NCI-H82 treated with DMSO at 0.1 percent for 48 hours (cell line): ENCODE results near the gene WBP1L.
A peak's percentile ranks its signal among the peaks of the same experiment; 100 is the strongest.
"Not testable (repeated sequence)": the region's sequence is repeated elsewhere in the genome, so short reads cannot be mapped to it uniquely, and the experiment has no call there.

Experiments
- DNase-seq: peaks from one replicate; lab custom pipeline; 2025; ENCODE audit not compliant: unreplicated experiment; lab: John Stamatoyannopoulos, UW

Gene WBP1L

DNA sequence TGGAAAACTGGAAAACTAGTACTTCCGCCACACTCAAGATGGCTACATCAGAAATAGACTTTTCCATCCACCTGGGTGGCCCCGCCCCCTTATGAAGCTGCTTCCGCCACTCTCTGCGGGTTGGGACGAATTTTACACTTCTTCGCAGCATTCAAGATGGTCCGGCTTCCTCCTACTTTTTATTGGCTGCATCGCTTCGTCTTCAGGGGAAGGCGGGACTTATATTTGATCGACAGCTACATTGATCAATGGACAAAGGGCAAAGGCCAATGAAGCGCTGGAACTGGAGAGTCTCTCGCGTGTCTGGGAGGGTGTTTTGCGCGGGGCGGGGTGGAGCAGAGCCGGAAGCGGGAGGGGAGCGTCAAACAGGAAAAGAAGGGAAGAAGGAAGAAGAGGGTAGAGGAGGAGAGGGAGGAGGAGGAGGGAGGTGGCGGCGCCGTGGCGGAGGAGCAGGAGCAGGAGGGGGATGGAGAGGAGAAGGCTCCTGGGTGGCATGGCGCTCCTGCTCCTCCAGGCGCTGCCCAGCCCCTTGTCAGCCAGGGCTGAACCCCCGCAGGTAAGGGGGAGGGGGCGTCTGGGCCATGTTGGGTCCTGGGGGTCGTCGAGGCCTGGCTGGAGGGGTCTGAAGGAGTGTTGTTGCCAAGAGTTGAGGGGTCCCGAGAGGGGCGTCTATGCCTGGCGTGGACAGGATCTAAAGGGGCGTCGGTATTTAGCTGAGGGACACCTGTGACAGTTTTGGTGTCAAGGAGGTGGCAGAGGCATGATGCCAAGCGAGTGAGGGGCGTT lies at the start of gene WBP1L:
Gene WBP1L (plus strand): TSS at position 361 of the 786 bp plus-strand sequence. CDS start 106 bp downstream, at position 467.
- peak; percentile 95 for DNase-seq

DNA sequence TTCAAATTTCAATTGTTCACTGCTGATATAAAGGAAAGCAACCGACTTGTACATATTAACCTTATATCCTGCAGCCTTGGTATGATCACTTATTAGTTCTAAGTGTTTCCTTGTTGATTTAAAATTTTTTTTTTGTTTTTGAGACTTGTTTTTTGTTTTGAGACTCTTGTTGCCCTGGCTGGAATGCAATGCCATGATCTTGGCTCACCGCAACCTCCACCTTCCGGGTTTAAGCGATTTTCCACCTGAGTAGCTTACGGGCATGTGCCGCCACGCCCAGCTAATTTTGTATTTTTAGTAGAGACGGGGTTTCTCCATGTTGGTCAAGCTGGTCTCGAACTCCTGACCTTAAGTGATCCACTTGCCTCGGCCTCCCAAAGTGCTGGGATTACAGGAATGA lies 48.3 kb upstream of the WBP1L start:
- DNase-seq = not testable (repeated sequence)

DNA sequence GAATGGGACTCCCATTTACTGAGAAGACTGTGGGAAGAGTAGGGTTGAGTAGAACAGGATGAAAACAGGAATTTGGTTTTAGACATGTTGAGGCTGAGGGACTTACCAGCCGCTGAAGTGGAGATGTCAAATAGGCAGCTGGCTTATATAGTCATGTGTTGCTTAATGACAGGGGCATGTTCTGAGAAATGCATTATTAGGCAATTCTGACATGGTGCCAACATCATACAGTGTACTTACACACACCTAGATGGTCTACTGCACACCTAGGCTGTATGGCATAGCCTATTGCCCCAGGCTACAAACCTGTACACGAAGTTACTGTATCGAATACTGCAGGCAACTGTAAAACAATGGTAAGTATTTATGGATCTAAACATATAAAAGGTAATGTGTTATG lies 47.0 kb upstream of the WBP1L start:
- no peak for DNase-seq

DNA sequence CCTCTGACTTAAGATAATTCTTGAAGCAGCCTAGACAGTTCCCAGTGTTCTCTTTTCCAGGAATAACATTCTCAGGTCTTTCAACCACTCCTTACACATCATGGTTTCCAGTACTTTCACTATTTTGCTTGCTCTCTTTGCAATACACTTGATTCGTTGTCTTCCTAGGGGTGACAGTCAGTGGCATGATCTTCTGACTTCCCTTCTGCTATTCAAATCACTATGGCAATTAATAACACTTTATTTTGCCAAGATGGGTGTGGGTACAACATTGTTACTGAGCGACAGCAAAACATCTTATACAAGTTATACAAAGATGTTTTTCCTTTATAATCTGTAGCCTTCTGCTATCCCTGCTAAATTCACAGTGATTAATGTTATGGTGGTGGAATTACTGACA lies 44.9 kb upstream of the WBP1L start:
- no peak for DNase-seq

- no peak for DNase-seq
Measured at GRCh38 chr10:102701272-102701671, 42.5 kb upstream of the WBP1L start.

DNA sequence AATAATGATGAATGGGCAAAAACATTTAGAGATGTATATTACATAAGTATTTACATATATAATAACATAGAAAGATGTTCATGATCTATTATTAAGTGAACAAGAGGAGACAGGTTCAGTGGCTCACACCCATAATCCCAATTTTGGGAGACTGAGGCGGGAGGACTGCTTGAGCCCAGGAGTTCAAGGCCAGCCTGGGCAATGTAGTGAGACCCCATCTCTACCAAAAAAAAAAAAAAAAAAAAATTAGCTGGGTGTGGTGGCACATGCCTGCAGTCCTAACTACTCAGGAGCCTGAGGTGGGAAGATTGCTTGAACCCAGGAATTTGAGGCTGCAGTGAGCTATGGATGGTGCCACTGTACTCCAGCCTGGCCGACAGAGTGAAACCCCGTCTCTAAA lies 42.0 kb upstream of the WBP1L start:
- no peak for DNase-seq

- no peak for DNase-seq
Measured at GRCh38 chr10:102702742-102703141, 41.0 kb upstream of the WBP1L start.

- DNase-seq = no peak
Measured at GRCh38 chr10:102704915-102705314, 38.8 kb upstream of the WBP1L start.

GRCh38 chr10:102705531-102705930 lies 38.2 kb upstream of the WBP1L start:
- DNase-seq = peak; percentile 20

- DNase-seq = no peak
Measured at GRCh38 chr10:102710609-102711008, 33.1 kb upstream of the WBP1L start.

DNA sequence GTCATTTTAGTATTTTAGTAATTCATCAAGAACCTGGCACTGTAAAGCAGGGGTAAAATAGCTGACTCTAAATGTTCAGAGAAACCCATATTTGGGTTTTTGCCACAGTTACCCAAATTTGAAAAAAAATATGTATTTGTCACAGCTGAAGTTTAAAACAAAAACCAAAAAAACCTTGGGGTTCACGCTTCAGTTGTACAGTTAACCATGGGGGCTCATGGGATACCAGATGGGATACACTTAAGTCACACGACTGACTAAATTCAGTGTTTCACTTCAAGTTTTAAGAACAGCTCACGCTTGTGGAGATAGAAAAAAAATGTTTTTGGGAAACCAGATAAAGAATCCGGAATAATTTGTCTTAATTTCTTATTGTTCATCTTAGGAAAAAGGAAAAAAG lies 31.7 kb upstream of the WBP1L start:
- no peak for DNase-seq

DNA sequence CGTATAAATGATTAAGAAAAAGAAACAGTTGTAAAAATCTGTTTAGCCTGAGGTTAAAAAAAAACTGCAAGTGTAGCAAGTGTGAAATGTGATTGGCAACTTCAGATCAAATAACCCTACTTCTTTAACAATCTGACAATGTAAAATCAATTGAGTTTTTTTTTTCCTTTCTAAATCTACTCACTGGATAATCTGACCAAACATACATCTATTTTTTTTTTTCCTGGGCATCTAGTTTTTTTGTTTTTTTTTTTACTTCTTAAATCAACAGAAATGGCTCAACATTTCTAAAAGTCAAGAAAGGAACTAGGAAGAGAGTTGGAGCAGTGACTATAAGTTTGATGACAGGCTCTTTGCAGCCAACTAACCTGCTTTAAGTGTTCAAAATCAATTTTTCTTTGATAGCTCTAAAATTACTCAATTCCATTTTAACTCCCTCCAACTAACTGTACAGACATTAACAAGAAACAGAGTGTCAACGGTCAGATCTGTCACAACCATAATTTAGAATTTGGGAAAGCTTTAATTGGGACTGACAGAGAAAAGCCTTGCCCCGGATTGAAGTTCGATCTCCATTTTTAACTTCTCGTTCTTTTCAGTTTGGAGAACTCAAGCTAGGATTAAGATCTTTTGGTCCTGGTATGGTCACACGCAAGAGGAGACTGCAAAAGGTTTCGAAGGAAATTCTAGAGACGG lies 30.8 kb upstream of the WBP1L start:
- no peak for DNase-seq

GRCh38 chr10:102713539-102713813 lies 30.3 kb upstream of the WBP1L start:
- peak; percentile 25 for DNase-seq

DNA sequence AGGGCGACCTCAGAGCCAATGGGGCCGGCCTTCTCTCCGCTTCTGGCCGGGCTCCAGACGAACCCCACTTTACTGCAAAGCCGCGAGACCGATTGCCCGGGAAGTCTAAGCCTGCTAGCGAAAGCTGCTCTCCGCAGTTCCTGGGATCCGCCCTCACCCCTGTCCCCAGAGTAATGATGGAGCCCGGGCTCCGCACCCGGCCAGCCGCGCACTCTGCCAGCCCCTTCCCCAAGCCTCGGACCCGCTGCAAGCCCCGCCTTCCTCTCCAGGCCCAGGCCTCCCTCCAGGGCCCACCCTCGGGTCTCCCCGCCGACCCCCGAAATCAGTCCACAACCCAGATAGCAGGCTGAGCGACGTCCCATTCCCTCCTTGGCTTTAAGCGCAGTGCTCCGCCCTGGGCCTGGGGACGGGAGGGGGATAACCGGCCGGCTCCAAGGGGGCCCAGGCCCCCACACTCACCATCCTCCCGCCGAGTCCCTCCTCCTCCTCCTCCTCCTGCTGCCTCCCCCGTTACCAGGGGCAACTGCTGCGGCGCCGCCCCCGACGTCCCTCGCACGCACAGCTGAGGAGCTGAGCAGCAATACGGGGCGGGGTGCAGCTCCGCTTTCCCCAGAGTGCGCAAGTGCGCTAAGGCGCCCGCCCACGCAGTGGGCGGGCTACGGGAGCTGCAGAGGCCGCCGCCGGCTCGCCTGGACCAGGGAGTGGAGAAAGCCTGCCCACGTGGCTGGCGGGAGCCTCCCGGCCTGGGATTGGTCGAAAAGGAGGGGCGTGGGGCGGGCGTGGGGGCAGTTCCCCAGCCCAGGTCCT lies 29.7 kb upstream of the WBP1L start, which contains the start of gene ARL3:
Gene ARL3 (minus strand): TSS at position 584 of the 807 bp plus-strand sequence. CDS start 122 bp downstream, at position 462.
- peak; percentile 89 for DNase-seq

DNA sequence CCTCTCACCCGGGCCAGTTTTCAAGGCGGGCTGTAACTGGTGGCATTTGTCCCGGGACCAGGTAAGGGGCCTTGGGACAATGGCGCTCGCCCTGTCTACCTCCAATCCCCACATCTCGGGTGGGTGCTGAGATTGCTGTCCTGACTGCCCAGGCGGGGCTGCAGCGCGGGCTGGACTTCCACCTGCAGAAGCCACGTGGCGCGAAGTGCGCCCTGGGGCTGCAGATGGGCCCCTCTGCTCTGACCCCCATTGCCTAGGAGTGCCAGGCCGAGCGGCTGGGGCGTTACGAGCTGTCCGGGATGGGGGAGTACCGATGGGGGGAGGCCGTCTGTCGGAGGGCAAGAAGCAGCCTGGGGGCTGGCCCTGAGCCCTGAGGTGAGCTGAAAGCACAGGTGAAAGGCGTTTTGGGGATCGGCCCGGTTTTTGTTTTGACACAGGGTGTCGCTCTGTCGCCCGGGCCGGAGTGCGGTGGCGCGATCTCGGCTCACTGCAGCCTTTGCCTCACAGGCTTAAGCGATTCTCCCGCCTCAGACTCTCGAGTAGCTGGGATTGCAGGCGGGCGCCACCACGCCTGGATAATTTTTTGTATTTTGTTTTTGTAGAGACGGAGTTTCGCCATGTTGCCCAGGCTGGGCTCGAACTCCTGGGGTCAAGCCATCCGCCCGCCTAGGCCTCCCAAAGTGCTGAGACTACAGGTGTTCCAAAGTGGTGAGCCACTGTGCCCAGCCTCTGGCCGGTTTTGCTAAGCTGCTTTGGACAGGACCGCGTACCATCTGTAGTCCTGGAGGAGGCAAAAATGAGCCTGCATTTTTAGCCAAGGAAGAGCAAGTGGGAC lies 28.9 kb upstream of the WBP1L start, which contains the start of gene SFXN2:
Gene SFXN2 (plus strand): TSS at position 16 of the 835 bp plus-strand sequence. CDS start 12,001 bp downstream, outside the sequence.
- DNase-seq = no peak

DNA sequence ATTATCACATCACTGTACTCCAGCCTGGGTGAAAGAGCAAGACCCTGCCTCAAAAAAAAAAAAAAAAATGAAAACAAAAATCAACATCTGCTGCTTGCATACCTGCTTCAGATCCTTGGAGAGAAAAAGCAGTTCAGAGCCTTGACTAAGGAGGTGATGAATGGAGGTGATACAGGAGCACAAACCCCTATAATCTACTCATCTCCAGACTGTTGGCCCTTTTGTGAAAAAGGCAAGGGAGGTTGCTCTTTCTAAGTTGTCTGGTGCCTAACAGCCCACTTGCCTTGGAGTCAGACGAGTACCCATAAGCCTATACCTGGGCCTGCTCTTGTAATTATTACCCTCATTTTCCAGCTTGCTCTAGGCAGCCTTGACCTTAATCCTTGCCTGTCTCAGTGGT lies 27.9 kb upstream of the WBP1L start:
- no peak for DNase-seq

- DNase-seq = not testable (repeated sequence)
Measured at GRCh38 chr10:102716900-102717565, 26.7 kb upstream of the WBP1L start.

- DNase-seq = no peak
Measured at GRCh38 chr10:102718220-102718619, 25.5 kb upstream of the WBP1L start.

- DNase-seq = no peak
Measured at GRCh38 chr10:102720337-102720736, 23.4 kb upstream of the WBP1L start.

- DNase-seq = no peak
Measured at GRCh38 chr10:102720775-102721301, 22.9 kb upstream of the WBP1L start.
